DND-41 (cell line): ENCODE data around the gene ATP13A4.

ENCODE experiments used
- CTCF ChIP-seq: IDR thresholded peaks from 2 replicates; pipeline ENCODE4 v1.5.1; 2012; ENCODE audit warnings: borderline replicate concordance, low read length, moderate library complexity, mild to moderate bottlenecking; ENCODE audit not compliant: poor library complexity, severe bottlenecking; ENCODE audit errors: extremely low read depth
- EZH2 ChIP-seq: IDR thresholded peaks from 3 replicates; pipeline ENCODE4 v1.6.1; 2012; ENCODE audit warnings: borderline replicate concordance, low read depth, mild to moderate bottlenecking, moderate library complexity, low read length, inconsistent platforms; ENCODE audit not compliant: severe bottlenecking

- no peak for TF ChIP-seq CTCF
- TF ChIP-seq EZH2, result no peak
Measured at GRCh38 chr3:193574488-193575070, 19.9 kb upstream of the ATP13A4 start.
